Activated naive CD4-positive, alpha-beta T cell treated with anti-CD3 and anti-CD28 coated beads, Interleukin-2, amount 10 ng/mL, durations not matched to agents 7 days and 5 days (primary cell): ENCODE results near the gene TBC1D5.
A peak's percentile ranks its signal among the peaks of the same experiment; 100 is the strongest.
"Not testable (repeated sequence)": the region's sequence is repeated elsewhere in the genome, so short reads cannot be mapped to it uniquely, and the experiment has no call there.

ENCODE experiments used
- CTCF ChIA-PET: fragments of 350-600 bp; sonication (Branson Sonifier 250); formaldehyde crosslinking; loops from one replicate; lab custom pipeline; 2021; ENCODE audit warnings: antibody characterized with exemption; lab: Charles Lee
- DNase-seq: peaks from one replicate; pipeline ENCODE4 v3.0.0-alpha.2; 2020
- H3K27ac Mint-ChIP-seq: one replicate; pipeline ENCODE4 v1.8.0; 2021; ENCODE audit warnings: mild to moderate bottlenecking, moderate library complexity, mixed read lengths
- H3K27me3 Mint-ChIP-seq: one replicate; pipeline ENCODE4 v1.8.0; 2021; ENCODE audit warnings: mild to moderate bottlenecking, mixed read lengths
- H3K36me3 Mint-ChIP-seq: one replicate; pipeline ENCODE4 v1.8.0; 2021; ENCODE audit warnings: mixed read lengths
- H3K4me1 Mint-ChIP-seq: one replicate; pipeline ENCODE4 v1.8.0; 2021; ENCODE audit warnings: mixed read lengths
- H3K4me3 Mint-ChIP-seq: one replicate; pipeline ENCODE4 v1.8.0; 2021; ENCODE audit warnings: mild to moderate bottlenecking, moderate library complexity, mixed read lengths
- H3K9me3 Mint-ChIP-seq: one replicate; pipeline ENCODE4 v1.8.0; 2021; ENCODE audit warnings: mixed read lengths

TBC1D5 gene

GRCh38 chr3:17717411-17717810 is 25.0 kb downstream of the TBC1D5 start:
- Mint-ChIP-seq H3K36me3 (peaks cover 34% of the 10 kb centered on the region), H3K4me3 (no peak overlapping the region), H3K4me1 (no peaks in the 10 kb centered on the region), H3K27ac (no peak overlapping the region), H3K27me3 (no peaks in the 10 kb centered on the region), H3K9me3 (peaks cover 12% of the 10 kb centered on the region)
- CTCF ChIA-PET, result no interaction called here
- no peak for DNase-seq

GRCh38 chr3:17714473-17714872 is 28.0 kb downstream of the TBC1D5 start:
- no peak overlapping the region for H3K4me3 Mint-ChIP-seq
- H3K4me1 Mint-ChIP-seq, result no peaks in the 10 kb centered on the region
- DNase-seq, result no peak
- CTCF ChIA-PET, result no interaction called here
- no peaks in the 10 kb centered on the region for H3K27me3 Mint-ChIP-seq
- peaks cover 37% of the 10 kb centered on the region for H3K36me3 Mint-ChIP-seq
- no peak overlapping the region for H3K27ac Mint-ChIP-seq
- peaks cover 12% of the 10 kb centered on the region for H3K9me3 Mint-ChIP-seq

DNA sequence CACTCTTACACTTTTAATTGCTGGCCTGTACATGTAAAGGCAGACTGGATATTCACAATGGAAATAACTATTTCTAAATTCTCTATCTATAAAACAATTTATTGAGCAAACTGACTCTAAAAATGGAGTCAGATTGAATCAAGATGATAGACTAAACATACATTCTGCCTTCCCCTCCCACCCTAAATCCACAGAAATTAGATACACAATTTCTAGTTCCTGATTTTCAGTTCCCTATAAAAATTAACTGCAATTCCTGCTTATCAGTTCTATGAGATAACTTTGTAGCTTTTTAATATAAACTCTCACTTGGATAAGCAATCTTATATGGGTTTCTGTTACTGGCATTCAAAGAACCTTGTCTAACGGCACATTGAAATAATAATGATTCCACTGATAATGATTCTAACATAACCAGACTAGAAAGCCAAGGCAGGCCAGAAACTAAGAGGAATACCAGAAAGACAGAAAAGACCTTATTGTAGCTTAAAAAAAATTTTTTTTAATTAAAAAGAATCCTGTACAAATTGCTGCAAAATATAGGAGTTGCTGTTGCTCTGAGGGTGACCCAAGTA is 33.1 kb downstream of the TBC1D5 start:
- H3K4me1 Mint-ChIP-seq, result no peaks in the 10 kb centered on the region
- H3K9me3 Mint-ChIP-seq, result peaks cover 5% of the 10 kb centered on the region
- H3K27me3 Mint-ChIP-seq, result no peaks in the 10 kb centered on the region
- H3K27ac Mint-ChIP-seq, result no peak overlapping the region
- no peak overlapping the region for H3K4me3 Mint-ChIP-seq
- DNase-seq, result no peak
- CTCF ChIA-PET, result no interaction called here
- peaks cover 23% of the 10 kb centered on the region for H3K36me3 Mint-ChIP-seq

GRCh38 chr3:17707813-17708543 is 34.5 kb downstream of the TBC1D5 start:
- H3K27ac Mint-ChIP-seq, result no peak overlapping the region
- no peak overlapping the region for H3K4me3 Mint-ChIP-seq
- CTCF ChIA-PET, result no interaction called here
- peaks cover 14% of the 10 kb centered on the region for H3K36me3 Mint-ChIP-seq
- no peaks in the 10 kb centered on the region for H3K9me3 Mint-ChIP-seq
- H3K27me3 Mint-ChIP-seq, result no peaks in the 10 kb centered on the region
- DNase-seq, result no peak
- H3K4me1 Mint-ChIP-seq, result no peaks in the 10 kb centered on the region

DNA sequence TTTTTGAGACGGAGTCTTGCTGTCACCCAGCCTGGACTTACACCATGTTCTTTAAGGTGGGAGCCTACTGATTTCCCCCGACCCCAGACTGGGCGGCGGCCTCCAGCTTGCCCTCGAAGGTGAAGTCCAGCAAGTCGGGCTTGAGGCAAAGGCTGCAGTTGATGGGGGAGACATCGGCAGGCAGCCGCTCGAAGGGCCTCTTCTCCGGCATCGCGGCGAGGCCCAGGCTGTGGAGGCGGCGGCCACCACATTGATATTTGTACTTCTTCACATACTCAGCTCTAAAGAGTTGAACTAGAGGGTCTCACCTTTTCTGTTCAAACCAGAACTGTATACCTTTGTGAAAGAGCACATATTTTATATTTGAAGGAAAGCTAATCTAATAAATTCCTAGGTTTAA is 36.4 kb downstream of the TBC1D5 start:
- H3K27me3 Mint-ChIP-seq, H3K36me3 Mint-ChIP-seq, H3K4me1 Mint-ChIP-seq, H3K9me3 Mint-ChIP-seq, DNase-seq, H3K27ac Mint-ChIP-seq, CTCF ChIA-PET, H3K4me3 Mint-ChIP-seq: not testable (repeated sequence)

DNA sequence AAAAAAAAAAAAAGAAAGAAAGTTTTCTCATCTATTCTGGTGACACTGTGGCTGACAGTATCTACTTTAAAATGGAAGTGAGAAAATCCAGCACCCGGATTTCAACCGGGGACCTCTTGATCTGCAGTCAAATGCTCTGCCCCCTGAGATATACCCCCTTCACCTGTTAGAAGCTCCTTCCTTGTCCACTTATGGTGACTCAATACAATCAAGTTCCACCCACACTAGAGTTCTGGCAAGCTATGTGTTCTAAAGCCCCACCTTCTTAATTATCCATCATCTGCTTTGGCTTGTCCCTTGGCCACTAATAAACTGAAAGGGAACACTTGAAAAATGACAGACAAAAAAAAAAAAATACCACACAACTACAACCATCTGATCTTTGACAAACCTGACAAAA is 42.6 kb downstream of the TBC1D5 start:
- H3K9me3 Mint-ChIP-seq, H3K4me1 Mint-ChIP-seq, H3K36me3 Mint-ChIP-seq, CTCF ChIA-PET, H3K4me3 Mint-ChIP-seq, DNase-seq, H3K27me3 Mint-ChIP-seq, H3K27ac Mint-ChIP-seq: not testable (repeated sequence)

DNA sequence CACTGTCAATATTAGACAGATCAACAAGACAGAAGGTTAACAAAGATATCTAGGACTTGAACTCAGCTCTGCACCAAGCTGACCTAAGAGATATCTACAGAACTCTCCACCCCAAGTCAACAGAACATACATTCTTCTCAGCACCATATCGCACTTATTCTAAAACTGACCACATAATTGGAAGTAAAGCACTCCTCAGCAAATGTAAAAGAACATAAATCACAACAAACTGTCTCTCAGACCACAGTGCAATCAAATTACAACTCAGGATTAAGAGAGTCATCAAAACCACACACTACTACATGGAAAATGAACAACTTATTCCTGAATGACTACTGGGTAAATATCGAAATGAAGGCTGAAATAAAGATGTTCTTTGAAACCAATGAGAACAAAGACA is 46.8 kb downstream of the TBC1D5 start:
- not testable (repeated sequence) for H3K27me3 Mint-ChIP-seq, H3K27ac Mint-ChIP-seq, H3K4me1 Mint-ChIP-seq

GRCh38 chr3:17693670-17693999 is 48.8 kb downstream of the TBC1D5 start:
- H3K27ac Mint-ChIP-seq, CTCF ChIA-PET, DNase-seq, H3K4me1 Mint-ChIP-seq, H3K27me3 Mint-ChIP-seq, H3K4me3 Mint-ChIP-seq, H3K36me3 Mint-ChIP-seq: not testable (repeated sequence)
- H3K9me3 Mint-ChIP-seq, result peaks cover 11% of the 10 kb centered on the region

More for the DNA sequence above, 46.8 kb downstream of the TBC1D5 start:
- DNase-seq, CTCF ChIA-PET, H3K4me3 Mint-ChIP-seq: not testable (repeated sequence)
- Mint-ChIP-seq H3K9me3 (peaks cover 14% of the 10 kb centered on the region), H3K36me3 (peaks cover 12% of the 10 kb centered on the region)

- H3K9me3 Mint-ChIP-seq, result peaks cover 11% of the 10 kb centered on the region
- DNase-seq, H3K36me3 Mint-ChIP-seq, H3K4me3 Mint-ChIP-seq, H3K27me3 Mint-ChIP-seq, CTCF ChIA-PET, H3K4me1 Mint-ChIP-seq: not testable (repeated sequence)
- H3K27ac Mint-ChIP-seq, result peak overlapping the region; percentile 38
Measured at GRCh38 chr3:17692846-17693669, 49.4 kb downstream of the TBC1D5 start.

GRCh38 chr3:17687566-17687965 is 54.9 kb downstream of the TBC1D5 start:
- H3K27ac Mint-ChIP-seq, result no peak overlapping the region
- CTCF ChIA-PET, result interaction anchor here (1.4 kb wide), 1 partner anchor 9 kb away, joined by 4 read pairs; no protein-coding TSS in a partner anchor
- DNase-seq, result no peak
- peaks cover 2% of the 10 kb centered on the region for H3K36me3 Mint-ChIP-seq
- H3K4me3 Mint-ChIP-seq, result no peak overlapping the region
- no peaks in the 10 kb centered on the region for H3K27me3 Mint-ChIP-seq
- H3K4me1 Mint-ChIP-seq, result no peaks in the 10 kb centered on the region
- H3K9me3 Mint-ChIP-seq, result no peaks in the 10 kb centered on the region

GRCh38 chr3:17686613-17687012 is 55.8 kb downstream of the TBC1D5 start:
- CTCF ChIA-PET, result interaction anchor here (1.4 kb wide), 1 partner anchor 10 kb away, joined by 4 read pairs; no protein-coding TSS in a partner anchor
- no peak overlapping the region for H3K4me3 Mint-ChIP-seq
- DNase-seq, result no peak
- H3K27me3 Mint-ChIP-seq, result no peaks in the 10 kb centered on the region
- no peaks in the 10 kb centered on the region for H3K9me3 Mint-ChIP-seq
- no peaks in the 10 kb centered on the region for H3K4me1 Mint-ChIP-seq
- H3K27ac Mint-ChIP-seq, result no peak overlapping the region
- peaks cover under 1% of the 10 kb centered on the region for H3K36me3 Mint-ChIP-seq

DNA sequence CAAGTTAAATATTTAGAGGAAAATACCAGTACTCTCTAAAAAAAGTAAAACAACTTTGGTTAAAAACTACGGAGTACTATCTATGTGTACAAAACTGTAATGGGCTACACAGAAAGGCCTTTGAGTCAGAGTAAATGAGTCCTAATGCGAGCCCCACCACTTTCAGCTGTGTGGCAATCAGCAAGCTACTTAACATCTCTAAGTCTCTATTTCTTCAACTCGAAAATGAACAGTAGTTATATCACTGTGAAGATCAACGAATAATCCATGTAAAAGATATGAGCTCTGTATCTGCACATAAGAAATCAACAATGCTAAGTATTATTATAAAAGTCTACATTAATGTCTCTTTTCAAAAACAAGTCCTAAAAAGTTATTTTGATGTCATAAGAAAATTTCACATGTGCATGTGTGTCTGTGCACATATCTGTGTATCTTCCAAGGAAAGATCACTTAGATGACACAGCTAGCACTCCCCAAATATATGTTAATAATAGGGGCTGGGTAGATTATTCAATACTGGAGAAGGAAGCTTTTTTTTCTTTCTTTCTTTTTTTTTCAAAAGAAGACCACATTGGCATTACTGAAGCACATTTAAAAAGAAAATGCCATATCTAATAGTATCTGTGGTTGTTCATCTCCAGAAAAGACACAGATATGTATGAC is 58.8 kb downstream of the TBC1D5 start:
- Mint-ChIP-seq H3K36me3 (peaks cover 2% of the 10 kb centered on the region), H3K27ac (no peak overlapping the region), H3K27me3 (no peaks in the 10 kb centered on the region), H3K9me3 (no peaks in the 10 kb centered on the region), H3K4me3 (no peak overlapping the region), H3K4me1 (no peaks in the 10 kb centered on the region)
- no peak for DNase-seq
- CTCF ChIA-PET, result no interaction called here

DNA sequence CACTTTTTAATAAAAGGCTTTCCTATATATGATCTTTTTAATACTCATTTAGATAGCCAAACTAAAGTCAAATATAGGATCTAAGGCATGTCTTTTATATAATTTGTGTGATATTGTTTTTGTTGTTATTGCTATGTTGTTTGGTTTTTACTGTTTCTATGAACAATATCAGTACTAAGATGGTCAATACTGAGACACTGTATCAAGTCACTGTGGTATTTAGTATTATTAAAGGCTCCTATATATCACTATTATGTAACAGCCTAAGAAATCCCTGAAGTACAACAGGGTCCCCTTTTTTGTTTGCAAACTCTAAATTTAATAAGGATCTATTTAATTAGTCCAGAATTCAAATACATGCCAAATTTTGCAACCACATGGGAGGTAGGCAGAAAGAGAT is 61.9 kb downstream of the TBC1D5 start:
- DNase-seq, result no peak
- Mint-ChIP-seq H3K4me1 (no peaks in the 10 kb centered on the region), H3K4me3 (no peak overlapping the region), H3K27ac (no peak overlapping the region), H3K27me3 (no peaks in the 10 kb centered on the region), H3K9me3 (no peaks in the 10 kb centered on the region), H3K36me3 (peaks cover 2% of the 10 kb centered on the region)
- CTCF ChIA-PET, result no interaction called here

DNA sequence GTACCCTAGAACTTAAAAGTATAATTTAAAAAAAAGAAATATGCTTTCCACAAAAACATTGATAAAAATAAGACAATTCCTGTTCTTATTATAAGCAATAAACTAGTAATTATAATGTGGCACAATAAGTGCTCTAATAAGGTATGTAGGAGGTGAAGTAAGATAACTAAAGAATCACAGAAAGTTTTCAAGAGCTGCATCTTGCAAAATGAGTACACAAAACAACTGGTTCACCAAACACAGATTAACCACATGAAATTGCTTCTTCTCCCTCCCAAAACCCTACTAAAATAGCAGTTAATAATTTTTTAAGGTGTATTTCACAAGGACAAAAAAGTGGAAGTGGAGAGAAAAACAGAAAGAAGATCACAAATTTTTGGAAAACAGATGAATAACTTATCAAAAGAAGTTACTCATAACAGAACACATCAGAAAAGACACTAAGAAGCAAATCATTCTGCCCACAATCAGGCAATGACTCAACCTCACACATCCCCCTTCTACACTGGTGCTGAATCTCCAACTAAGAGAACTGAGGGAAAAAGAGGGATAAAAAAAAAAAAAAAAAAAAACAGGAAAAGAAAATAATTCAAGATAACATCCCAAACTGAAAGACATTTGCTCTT is 64.2 kb downstream of the TBC1D5 start:
- H3K27me3 Mint-ChIP-seq, result no peaks in the 10 kb centered on the region
- H3K4me3 Mint-ChIP-seq, result no peak overlapping the region
- H3K36me3 Mint-ChIP-seq, result peaks cover 2% of the 10 kb centered on the region
- H3K27ac Mint-ChIP-seq, result no peak overlapping the region
- CTCF ChIA-PET, result no interaction called here
- no peaks in the 10 kb centered on the region for H3K4me1 Mint-ChIP-seq
- no peaks in the 10 kb centered on the region for H3K9me3 Mint-ChIP-seq
- no peak for DNase-seq
